Keratinocyte (primary cell): Measurements from ENCODE around the gene ALCAM. TPM values are rescaled to one million over a fixed set of nuclear protein-coding genes. Genes with fewer than 3 reads are reported as not detected.

Experiments used
- DNase-seq: peaks from one replicate; pipeline ENCODE4 v3.0.0-alpha.2; 2011; ENCODE audit warnings: low read depth, missing footprints, low spot score
- FAIRE-seq: peaks from 2 replicates; lab custom pipeline; 2011; peaks lifted over from hg19 to GRCh38; lab: Jason Lieb, UNC
- H2AFZ ChIP-seq: 2 replicates; pipeline ENCODE4 v1.6.0; 2012; ENCODE audit warnings: low read length, control low read depth, inconsistent platforms; ENCODE audit not compliant: control insufficient read depth
- H3K27ac ChIP-seq: 2 replicates; pipeline ENCODE4 v1.5.1; 2011; ENCODE audit warnings: low read length; ENCODE audit not compliant: control insufficient read depth, insufficient read depth
- H3K27me3 ChIP-seq: 3 replicates; pipeline ENCODE4 v1.6.0; 2011; ENCODE audit warnings: low read length; ENCODE audit not compliant: control insufficient read depth, insufficient read depth; ENCODE audit errors: extremely low read depth
- H3K36me3 ChIP-seq, 2 experiments: 2 replicates in 1 of 2; 3 replicates in 1 of 2; pipeline ENCODE4 v1.5.1; 2011; ENCODE audit warnings: low read length in 2 of 2, mild to moderate bottlenecking in 1 of 2; ENCODE audit not compliant: control insufficient read depth in 2 of 2, insufficient read depth in 2 of 2; ENCODE audit errors: extremely low read depth in 1 of 2
- H3K4me1 ChIP-seq: 3 replicates; pipeline ENCODE4 v1.5.1; 2011; ENCODE audit warnings: low read length; ENCODE audit not compliant: control insufficient read depth, insufficient read depth; ENCODE audit errors: extremely low read depth
- H3K4me2 ChIP-seq: 3 replicates; pipeline ENCODE4 v1.6.0; 2011; ENCODE audit warnings: low read depth, low read length; ENCODE audit not compliant: control insufficient read depth, insufficient read depth; ENCODE audit errors: extremely low read depth
- H3K4me3 ChIP-seq, 3 experiments: fragments of 200-600 bp in 1 of 3; sonication (generic) in 1 of 3; 2 replicates in 2 of 3; 3 replicates in 1 of 3; pipeline ENCODE4 v1.5.1; 2011 to 2016; ENCODE audit warnings: low read length in 3 of 3, mild to moderate bottlenecking in 3 of 3, control low read depth in 2 of 3, inconsistent platforms in 1 of 3, low read depth in 1 of 3, mixed read lengths in 1 of 3, mixed run types in 1 of 3, moderate library complexity in 1 of 3; ENCODE audit not compliant: control insufficient read depth in 2 of 3, insufficient read depth in 2 of 3; ENCODE audit errors: extremely low read depth in 1 of 3
- H3K79me2 ChIP-seq: 2 replicates; pipeline ENCODE4 v1.6.0; 2012; ENCODE audit warnings: low read length; ENCODE audit not compliant: control insufficient read depth, insufficient read depth
- H3K9ac ChIP-seq: 3 replicates; pipeline ENCODE4 v1.6.0; 2011; ENCODE audit warnings: low read length; ENCODE audit not compliant: control insufficient read depth, insufficient read depth; ENCODE audit errors: extremely low read depth
- H3K9me1 ChIP-seq: 3 replicates; pipeline ENCODE4 v1.6.0; 2011; ENCODE audit warnings: low read length; ENCODE audit not compliant: control insufficient read depth, insufficient read depth; ENCODE audit errors: extremely low read depth
- H3K9me3 ChIP-seq: 2 replicates; pipeline ENCODE4 v1.5.1; 2012; ENCODE audit warnings: low read depth, low read length; ENCODE audit not compliant: control insufficient read depth
- H4K20me1 ChIP-seq: 3 replicates; pipeline ENCODE4 v1.6.0; 2011; ENCODE audit warnings: low read length; ENCODE audit not compliant: control insufficient read depth, insufficient read depth; ENCODE audit errors: extremely low read depth
- CTCF ChIP-seq, 3 experiments: IDR thresholded peaks in 1 of 3; conservative IDR thresholded peaks in 1 of 3; optimal IDR thresholded peaks in 1 of 3; 2 replicates in 2 of 3; 3 replicates in 1 of 3; pipeline versions ENCODE3 to v1.5.1; 2011; ENCODE audit warnings: low read length in 3 of 3, mild to moderate bottlenecking in 3 of 3, moderate library complexity in 2 of 3, control low read depth in 1 of 3, inconsistent platforms in 1 of 3; ENCODE audit not compliant: insufficient read depth in 2 of 3; ENCODE audit errors: extremely low read depth in 1 of 3
- EZH2 ChIP-seq: IDR thresholded peaks from one replicate; pipeline ENCODE4 v1.6.1; 2012; ENCODE audit warnings: inconsistent platforms, mild to moderate bottlenecking, low read length, moderate library complexity
- dilution Hi-C: fragments of 300-500 bp; cut with MboI; formaldehyde crosslinking; loops from one replicate; pipeline ENCODE4 v1.7.0; 2020; ENCODE audit warnings: low sequenced_read_pairs; ENCODE audit not compliant: extremely low pct_ligation_motif_present
- polyA plus RNA-seq, 5 experiments: library from polyadenylated mRNA; depleted of rRNA in 3 of 5; stranded (reverse) in 3 of 5; stranded (forward) in 1 of 5; unstranded in 1 of 5; fragments of >200 nt; gene quantifications; 1 replicate in 1 of 5; 2 replicates in 3 of 5; 3 replicates in 1 of 5; pipeline versions ENCODE4 v1.2.1 to v1.2.3, GENCODE V29; 2011 to 2012; ENCODE audit warnings: missing spikeins in 2 of 5, low read depth in 1 of 5, low replicate concordance in 1 of 5

ALCAM gene
- polyA plus RNA-seq, 1 donor (not counting 4 experiments of a cell fraction or from before 2014, with no cell fraction given) = 71.3 TPM

- Histone ChIP-seq H3K4me2 (no peak overlapping the region), H3K9me3 (no peaks in the 10 kb centered on the region), H3K9me1 (no peaks in the 10 kb centered on the region), H2AFZ (no peak overlapping the region), H3K4me3 (no peak overlapping the region), H3K4me1 (no peaks in the 10 kb centered on the region), H3K27ac (no peak overlapping the region), H3K36me3 (peaks cover 0 to 2% of the 10 kb centered on the region in 2 experiments), H4K20me1 (no peaks in the 10 kb centered on the region), H3K27me3 (no peaks in the 10 kb centered on the region), H3K79me2 (peaks cover 17% of the 10 kb centered on the region), H3K9ac (no peak overlapping the region)
- dilution Hi-C loops = no loop called here
- DNase-seq (no peak), FAIRE-seq (no peak)
- TF ChIP-seq EZH2 (no peak), CTCF (optimal IDR thresholded peaks at IDR 0.05 in 1 of 3, IDR thresholded peaks at IDR 0.05 in 1 of 3, conservative IDR thresholded peaks at IDR 0.05 in 1 of 3; ENCODE audit: extremely low read depth in 1 of 3, insufficient read depth in 2 of 3, low read length in 3 of 3) (no peak)
Measured at GRCh38 chr3:105435277-105435676, 68.6 kb downstream of the ALCAM start.

GRCh38 chr3:105436687-105437086 is 70.0 kb downstream of the ALCAM start:
- Histone ChIP-seq H3K79me2 (peaks cover 10% of the 10 kb centered on the region), H3K9me3 (no peaks in the 10 kb centered on the region), H3K9ac (no peak overlapping the region), H3K4me3 (no peak overlapping the region), H3K27ac (no peak overlapping the region), H3K4me2 (no peak overlapping the region), H3K27me3 (no peaks in the 10 kb centered on the region), H3K36me3 (no peaks in the 10 kb centered on the region), H2AFZ (no peak overlapping the region), H3K9me1 (no peaks in the 10 kb centered on the region), H3K4me1 (no peaks in the 10 kb centered on the region), H4K20me1 (no peaks in the 10 kb centered on the region)
- dilution Hi-C loops = no loop called here
- TF ChIP-seq EZH2 (no peak), CTCF (optimal IDR thresholded peaks at IDR 0.05 in 1 of 3, IDR thresholded peaks at IDR 0.05 in 1 of 3, conservative IDR thresholded peaks at IDR 0.05 in 1 of 3; ENCODE audit: extremely low read depth in 1 of 3, insufficient read depth in 2 of 3, low read length in 3 of 3) (no peak)
- DNase-seq (no peak), FAIRE-seq (no peak)
